ENCODE results near the gene EML4. TPM values are rescaled to one million over a fixed set of nuclear protein-coding genes. Genes with fewer than 3 reads are reported as not detected.

Gene EML4
- total and polyA plus RNA-seq, 2 of the 13 experiments (the other 11 are each of a cell fraction or from before 2014, with no cell fraction given): 243 to 476 TPM

DNA sequence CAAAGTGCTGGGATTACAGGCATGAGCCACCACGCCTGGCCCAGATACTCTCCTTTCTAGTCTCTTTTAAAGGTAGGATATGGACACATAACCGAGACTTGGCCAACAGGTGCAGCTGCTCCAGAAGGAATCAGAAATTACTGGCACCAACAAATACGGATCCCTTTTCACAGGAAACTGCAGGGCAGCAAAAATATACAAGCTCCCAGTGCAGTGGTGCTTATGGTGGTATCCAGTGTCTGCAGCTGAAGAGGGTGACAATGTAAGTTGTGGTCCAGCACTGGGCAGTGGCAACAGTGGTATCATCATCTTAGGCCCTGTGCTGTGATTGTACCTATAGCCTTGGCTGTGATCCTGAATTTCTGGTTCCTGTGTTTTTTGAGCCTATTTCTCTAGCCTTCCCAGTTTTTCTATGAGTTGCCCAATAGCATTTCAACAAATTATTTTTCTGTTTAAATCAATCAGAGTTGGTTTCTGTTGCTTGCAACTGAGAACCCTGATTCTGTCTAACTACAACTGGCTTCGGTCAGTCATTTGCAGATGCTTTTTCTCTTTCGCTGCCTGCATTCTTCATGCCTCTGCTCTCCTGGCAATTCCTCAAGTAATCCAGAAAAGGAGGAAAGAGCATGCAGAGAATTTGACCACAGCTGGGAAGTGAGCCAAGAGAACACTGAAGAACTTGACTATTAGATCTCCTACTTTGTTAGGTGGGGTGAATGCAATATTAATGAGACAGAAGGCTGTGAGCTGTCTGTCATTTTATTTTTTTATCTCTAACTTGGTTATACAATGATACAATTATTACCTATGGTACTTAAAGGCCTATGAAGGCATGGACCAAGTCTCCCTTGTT is 30.8 kb upstream of the EML4 start:
- intact Hi-C loops (cut with micrococcal nuclease; ENCODE audit: unreplicated experiment): loop anchor here (5.0 kb wide), 1 partner anchor 91 kb away; the partner anchor contains the start of gene PKDCC
- FAIRE-seq: no peak
- POLR2A ChIA-PET: interaction anchor here (0.6 to 6.5 kb wide), 12 partner anchors 8 to 78 kb away, joined by 3 to 110 read pairs (median 21); no protein-coding TSS in a partner anchor
- Histone ChIP-seq H3K9me3 (ENCODE audit: low read length) (no peaks in the 10 kb centered on the region), H3K27me3 (ENCODE audit: control insufficient read depth in 1 of 2, insufficient read depth in 2 of 2, low read length in 2 of 2) (no peaks in the 10 kb centered on the region; a peak in 1 of 5 replicates), H3K9ac (ENCODE audit: insufficient read depth, low read depth, low read length) (peak overlapping the region; percentile 61; the same call in 1 of the 2 replicates), H3K36me3 (replicated peaks in 1 of 2; ENCODE audit: control insufficient read depth in 1 of 2, insufficient read depth in 2 of 2, low read length in 2 of 2) (no peaks in the 10 kb centered on the region), H3K27ac (ENCODE audit: extremely low read length, insufficient read depth, low read length) (peak overlapping the region; percentile 86), H3K4me2 (ENCODE audit: low read depth, low read length) (peak overlapping the region; percentile 80), H4K20me1 (ENCODE audit: insufficient read depth, low read length) (no peaks in the 10 kb centered on the region), H3K4me1 (ENCODE audit: insufficient read depth, low read length) (peaks cover 100% of the 10 kb centered on the region), H3K79me2 (ENCODE audit: insufficient read depth, low read length) (peaks cover 53% of the 10 kb centered on the region), H3K4me3 (replicated peaks in 1 of 3; ENCODE audit: insufficient read depth in 1 of 3, low read depth in 2 of 3, low read length in 3 of 3) (peak overlapping the region in 1 of 3 experiments; percentile 60; a peak in 1 of 6 replicates), H2AFZ (ENCODE audit: low read length) (no peak overlapping the region)
- no peak for DNase-seq (ENCODE audit: low spot score)
- CTCF ChIA-PET (ENCODE audit: low intra/inter-chr PET ratio, low total read pairs): no interaction called here
- 96% methylated on average over 5 of the region's 5 CpGs for WGBS (ENCODE audit: low lambda C conversion rate)
- ATAC-seq: no peak
- in situ Hi-C loops (cut with HindIII; ENCODE audit: extremely low pct_ligation_motif_present, low pct_unique_long_range_greater_than_20kb): no loop called here
- BruUV-seq (replicated peaks): no TSS peak
- TF ChIP-seq ZNF501 (CRISPR knock-in tag; IDR thresholded peaks at IDR 0.05) (peak; percentile 72; the same call in 1 of the 2 replicates), ZBTB38 (CRISPR knock-in tag; IDR thresholded peaks at IDR 0.05) (0 out of 2 replicates have a peak, but pooled peaks have one; percentile 15), MTF1 (CRISPR knock-in tag; IDR thresholded peaks at IDR 0.05) (no peak), RARA (CRISPR knock-in tag; IDR thresholded peaks at IDR 0.05) (no peak), ZNF572 (CRISPR knock-in tag; IDR thresholded peaks at IDR 0.05) (peak; percentile 77; the same call in 1 of the 2 replicates), POLR2A (IDR thresholded peaks at IDR 0.05; ENCODE audit: insufficient read depth in 1 of 2, low read depth in 2 of 2, low read length in 2 of 2) (0 out of 4 replicates have a peak, but pooled peaks of 1 of the 2 experiments have one; percentile 21), ZNF607 (CRISPR knock-in tag; IDR thresholded peaks at IDR 0.05; ENCODE audit: borderline replicate concordance) (peak; percentile 88), ZNF256 (CRISPR knock-in tag; conservative IDR thresholded peaks at IDR 0.05) (no peak)
- TF ChIP-seq, protein P1, sequence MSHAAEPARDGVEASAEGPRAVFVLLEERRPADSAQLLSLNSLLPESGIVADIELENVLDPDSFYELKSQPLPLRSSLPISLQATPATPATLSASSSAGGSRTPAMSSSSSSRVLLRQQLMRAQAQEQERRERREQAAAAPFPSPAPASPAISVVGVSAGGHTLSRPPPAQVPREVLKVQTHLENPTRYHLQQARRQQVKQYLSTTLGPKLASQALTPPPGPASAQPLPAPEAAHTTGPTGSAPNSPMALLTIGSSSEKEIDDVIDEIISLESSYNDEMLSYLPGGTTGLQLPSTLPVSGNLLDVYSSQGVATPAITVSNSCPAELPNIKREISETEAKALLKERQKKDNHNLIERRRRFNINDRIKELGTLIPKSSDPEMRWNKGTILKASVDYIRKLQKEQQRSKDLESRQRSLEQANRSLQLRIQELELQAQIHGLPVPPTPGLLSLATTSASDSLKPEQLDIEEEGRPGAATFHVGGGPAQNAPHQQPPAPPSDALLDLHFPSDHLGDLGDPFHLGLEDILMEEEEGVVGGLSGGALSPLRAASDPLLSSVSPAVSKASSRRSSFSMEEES (CRISPR knock-in tag; IDR thresholded peaks at IDR 0.05): 0 out of 2 replicates have a peak, but pooled peaks have one; percentile 8
- TF ChIP-seq, protein P2, sequence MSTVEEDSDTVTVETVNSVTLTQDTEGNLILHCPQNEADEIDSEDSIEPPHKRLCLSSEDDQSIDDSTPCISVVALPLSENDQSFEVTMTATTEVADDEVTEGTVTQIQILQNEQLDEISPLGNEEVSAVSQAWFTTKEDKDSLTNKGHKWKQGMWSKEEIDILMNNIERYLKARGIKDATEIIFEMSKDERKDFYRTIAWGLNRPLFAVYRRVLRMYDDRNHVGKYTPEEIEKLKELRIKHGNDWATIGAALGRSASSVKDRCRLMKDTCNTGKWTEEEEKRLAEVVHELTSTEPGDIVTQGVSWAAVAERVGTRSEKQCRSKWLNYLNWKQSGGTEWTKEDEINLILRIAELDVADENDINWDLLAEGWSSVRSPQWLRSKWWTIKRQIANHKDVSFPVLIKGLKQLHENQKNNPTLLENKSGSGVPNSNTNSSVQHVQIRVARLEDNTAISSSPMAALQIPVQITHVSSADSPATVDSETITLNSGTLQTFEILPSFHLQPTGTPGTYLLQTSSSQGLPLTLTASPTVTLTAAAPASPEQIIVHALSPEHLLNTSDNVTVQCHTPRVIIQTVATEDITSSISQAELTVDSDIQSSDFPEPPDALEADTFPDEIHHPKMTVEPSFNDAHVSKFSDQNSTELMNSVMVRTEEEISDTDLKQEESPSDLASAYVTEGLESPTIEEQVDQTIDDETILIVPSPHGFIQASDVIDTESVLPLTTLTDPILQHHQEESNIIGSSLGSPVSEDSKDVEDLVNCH (CRISPR knock-in tag; IDR thresholded peaks at IDR 0.05): no peak
- TF ChIP-seq, protein P3, sequence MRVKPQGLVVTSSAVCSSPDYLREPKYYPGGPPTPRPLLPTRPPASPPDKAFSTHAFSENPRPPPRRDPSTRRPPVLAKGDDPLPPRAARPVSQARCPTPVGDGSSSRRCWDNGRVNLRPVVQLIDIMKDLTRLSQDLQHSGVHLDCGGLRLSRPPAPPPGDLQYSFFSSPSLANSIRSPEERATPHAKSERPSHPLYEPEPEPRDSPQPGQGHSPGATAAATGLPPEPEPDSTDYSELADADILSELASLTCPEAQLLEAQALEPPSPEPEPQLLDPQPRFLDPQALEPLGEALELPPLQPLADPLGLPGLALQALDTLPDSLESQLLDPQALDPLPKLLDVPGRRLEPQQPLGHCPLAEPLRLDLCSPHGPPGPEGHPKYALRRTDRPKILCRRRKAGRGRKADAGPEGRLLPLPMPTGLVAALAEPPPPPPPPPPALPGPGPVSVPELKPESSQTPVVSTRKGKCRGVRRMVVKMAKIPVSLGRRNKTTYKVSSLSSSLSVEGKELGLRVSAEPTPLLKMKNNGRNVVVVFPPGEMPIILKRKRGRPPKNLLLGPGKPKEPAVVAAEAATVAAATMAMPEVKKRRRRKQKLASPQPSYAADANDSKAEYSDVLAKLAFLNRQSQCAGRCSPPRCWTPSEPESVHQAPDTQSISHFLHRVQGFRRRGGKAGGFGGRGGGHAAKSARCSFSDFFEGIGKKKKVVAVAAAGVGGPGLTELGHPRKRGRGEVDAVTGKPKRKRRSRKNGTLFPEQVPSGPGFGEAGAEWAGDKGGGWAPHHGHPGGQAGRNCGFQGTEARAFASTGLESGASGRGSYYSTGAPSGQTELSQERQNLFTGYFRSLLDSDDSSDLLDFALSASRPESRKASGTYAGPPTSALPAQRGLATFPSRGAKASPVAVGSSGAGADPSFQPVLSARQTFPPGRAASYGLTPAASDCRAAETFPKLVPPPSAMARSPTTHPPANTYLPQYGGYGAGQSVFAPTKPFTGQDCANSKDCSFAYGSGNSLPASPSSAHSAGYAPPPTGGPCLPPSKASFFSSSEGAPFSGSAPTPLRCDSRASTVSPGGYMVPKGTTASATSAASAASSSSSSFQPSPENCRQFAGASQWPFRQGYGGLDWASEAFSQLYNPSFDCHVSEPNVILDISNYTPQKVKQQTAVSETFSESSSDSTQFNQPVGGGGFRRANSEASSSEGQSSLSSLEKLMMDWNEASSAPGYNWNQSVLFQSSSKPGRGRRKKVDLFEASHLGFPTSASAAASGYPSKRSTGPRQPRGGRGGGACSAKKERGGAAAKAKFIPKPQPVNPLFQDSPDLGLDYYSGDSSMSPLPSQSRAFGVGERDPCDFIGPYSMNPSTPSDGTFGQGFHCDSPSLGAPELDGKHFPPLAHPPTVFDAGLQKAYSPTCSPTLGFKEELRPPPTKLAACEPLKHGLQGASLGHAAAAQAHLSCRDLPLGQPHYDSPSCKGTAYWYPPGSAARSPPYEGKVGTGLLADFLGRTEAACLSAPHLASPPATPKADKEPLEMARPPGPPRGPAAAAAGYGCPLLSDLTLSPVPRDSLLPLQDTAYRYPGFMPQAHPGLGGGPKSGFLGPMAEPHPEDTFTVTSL (CRISPR knock-in tag; IDR thresholded peaks at IDR 0.05; ENCODE audit: borderline replicate concordance): no peak
- TF ChIP-seq, protein P4, sequence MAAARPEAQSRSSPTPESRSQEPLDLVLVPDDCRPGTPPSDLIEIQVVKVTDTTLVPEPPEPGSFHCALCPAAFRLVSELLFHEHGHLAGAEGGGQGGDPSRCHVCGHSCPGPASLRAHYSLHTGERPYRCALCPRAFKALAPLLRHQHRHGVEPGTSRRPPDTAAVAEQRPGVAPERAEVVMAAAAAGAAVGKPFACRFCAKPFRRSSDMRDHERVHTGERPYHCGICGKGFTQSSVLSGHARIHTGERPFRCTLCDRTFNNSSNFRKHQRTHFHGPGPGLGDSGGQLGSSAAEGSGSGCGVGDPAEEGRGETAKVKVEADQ (CRISPR knock-in tag; IDR thresholded peaks at IDR 0.05; ENCODE audit: borderline replicate concordance): peak; percentile 36; the same call in 1 of the 2 replicates

Data from HepG2 (cell line).